ENCODE results near the gene MARVELD1.
"Not testable (repeated sequence)": the region's sequence is repeated elsewhere in the genome, so short reads cannot be mapped to it uniquely, and the experiment has no call there.

The MARVELD1 gene

DNA sequence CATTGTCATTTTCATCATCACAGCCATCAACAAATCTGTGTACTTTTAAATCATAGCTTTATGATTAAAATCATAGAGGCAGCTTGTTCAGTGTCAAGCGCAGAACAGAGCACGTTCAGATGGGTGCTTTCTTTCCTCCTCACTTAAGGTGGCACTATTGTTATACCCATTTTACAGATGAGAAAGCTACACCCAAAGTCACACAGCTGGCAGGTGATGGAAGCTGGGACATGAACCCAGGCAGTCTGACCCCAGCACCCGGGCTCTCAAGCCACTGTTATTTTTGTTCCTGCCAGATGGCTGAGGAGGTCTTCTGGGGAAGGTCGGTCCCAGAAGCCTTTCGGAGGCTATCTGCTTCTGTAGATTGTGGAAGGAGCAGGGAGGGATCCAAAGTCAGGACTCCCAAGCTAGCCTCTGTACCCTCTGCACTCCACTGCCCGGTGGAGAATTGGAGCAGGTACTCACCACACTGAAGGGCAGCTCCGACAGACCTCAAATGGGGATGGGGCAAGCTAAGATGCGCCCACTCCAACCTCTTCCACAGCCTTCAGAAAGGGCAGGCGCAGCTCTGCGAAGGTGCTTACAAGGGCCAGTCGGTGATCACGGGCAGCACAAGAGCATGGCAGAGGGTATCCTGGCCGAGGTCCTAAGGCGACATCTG lies 27.1 kb upstream of the MARVELD1 start:
- Histone ChIP-seq H3K36me3 (ENCODE audit: insufficient read depth, insufficient read length, low read length) (no peaks in the 10 kb centered on the region), H3K27me3 (ENCODE audit: insufficient read depth, insufficient read length) (no peaks in the 10 kb centered on the region), H3K9ac (ENCODE audit: insufficient read length, low read depth) (peak overlapping the region; percentile 90), H3K4me1 (ENCODE audit: insufficient read depth, insufficient read length) (peaks cover 4% of the 10 kb centered on the region), H3K9me3 (ENCODE audit: insufficient read depth, low read length) (no peaks in the 10 kb centered on the region), H3K4me3 (ENCODE audit: insufficient read length, low read depth) (peak overlapping the region; percentile 77)
- no peak for TF ChIP-seq YY1 (IDR thresholded peaks at IDR 0.05; ENCODE audit: insufficient read depth, insufficient read length)
- TF ChIP-seq ZNF274 (IDR thresholded peaks at IDR 0.05; ENCODE audit: low read depth, low read length): no peak
- TF ChIP-seq SUZ12 (IDR thresholded peaks at IDR 0.05; ENCODE audit: extremely low read depth, insufficient read depth, insufficient read length): no peak
- DNase-seq (ENCODE audit: low read depth, low spot score): no peak

- Histone ChIP-seq H3K36me3 (ENCODE audit: insufficient read depth, insufficient read length, low read length) (no peaks in the 10 kb centered on the region), H3K4me1 (ENCODE audit: insufficient read depth, insufficient read length) (peaks cover 2% of the 10 kb centered on the region), H3K4me3 (ENCODE audit: insufficient read length, low read depth) (peak within 1 kb of the TSS; percentile 77), H3K27me3 (ENCODE audit: insufficient read depth, insufficient read length) (no peaks in the 10 kb centered on the region), H3K9ac (ENCODE audit: insufficient read length, low read depth) (peak within 1 kb of the TSS; percentile 90), H3K9me3 (ENCODE audit: insufficient read depth, low read length) (no peaks in the 10 kb centered on the region)
- TF ChIP-seq YY1 (IDR thresholded peaks at IDR 0.05; ENCODE audit: insufficient read depth, insufficient read length): no peak
- TF ChIP-seq ZNF274 (IDR thresholded peaks at IDR 0.05; ENCODE audit: low read depth, low read length): no peak
- no peak for TF ChIP-seq SUZ12 (IDR thresholded peaks at IDR 0.05; ENCODE audit: extremely low read depth, insufficient read depth, insufficient read length)
- peak; percentile 90 for DNase-seq (ENCODE audit: low read depth, low spot score)
These were observed 26.4 kb upstream of the MARVELD1 start, which contains the start of gene AVPI1 for GRCh38 chr10:97686962-97687784. Gene AVPI1 (minus strand): TSS chr10:97687241. CDS start chr10:97679905, 7,336 bp downstream.

DNA sequence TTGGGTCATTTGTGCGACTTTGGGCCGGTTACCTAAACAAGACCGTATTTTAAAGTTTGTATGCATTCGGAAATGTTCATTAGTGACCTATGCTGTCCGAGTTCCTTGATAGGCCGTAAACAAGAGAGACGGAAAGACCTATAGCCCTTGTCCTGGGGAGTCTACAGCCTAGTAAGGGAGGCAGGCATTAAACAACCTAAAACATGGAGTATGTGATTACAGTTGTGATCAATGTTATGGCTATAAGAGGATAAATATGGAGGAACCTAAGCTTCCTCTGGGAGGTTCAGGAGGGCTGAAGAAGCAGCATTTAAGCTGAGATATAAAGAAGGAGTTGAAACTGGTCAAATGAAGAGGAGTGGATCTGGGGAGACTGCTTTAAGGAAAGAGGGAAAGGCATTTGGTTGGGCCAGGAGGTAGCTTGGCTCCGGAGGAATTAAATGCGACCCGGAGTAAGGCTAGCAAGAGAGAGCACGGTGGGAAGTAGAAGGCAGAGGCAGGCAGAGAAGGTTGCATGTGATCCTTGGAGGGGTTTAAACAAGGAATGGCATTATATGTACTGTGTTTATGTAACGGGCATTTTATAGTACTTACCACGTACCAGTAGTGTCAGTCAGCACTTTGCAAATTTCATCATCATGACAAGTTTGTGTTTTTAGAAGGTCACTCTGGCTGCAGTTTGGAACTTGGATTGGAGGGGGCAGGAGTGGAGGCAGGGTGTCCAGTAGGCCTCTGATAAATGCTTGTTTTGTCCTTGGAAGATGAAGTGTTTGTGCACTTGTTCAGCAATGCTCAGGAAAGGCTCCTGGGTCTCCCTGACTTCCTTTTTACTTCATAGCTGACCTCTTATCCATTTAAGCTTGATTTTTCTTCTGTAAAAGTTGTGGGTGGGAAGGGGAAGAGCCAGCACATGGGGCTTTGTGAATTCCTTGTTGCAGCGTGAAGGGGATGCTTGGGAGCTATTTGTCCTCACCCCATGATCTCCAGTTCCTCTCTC lies 25.4 kb upstream of the MARVELD1 start:
- Histone ChIP-seq H3K36me3 (ENCODE audit: insufficient read depth, insufficient read length, low read length) (no peaks in the 10 kb centered on the region), H3K27me3 (ENCODE audit: insufficient read depth, insufficient read length) (no peaks in the 10 kb centered on the region), H3K4me3 (ENCODE audit: insufficient read length, low read depth) (peak overlapping the region; percentile 27), H3K4me1 (ENCODE audit: insufficient read depth, insufficient read length) (peaks cover 2% of the 10 kb centered on the region), H3K9me3 (ENCODE audit: insufficient read depth, low read length) (no peaks in the 10 kb centered on the region), H3K9ac (ENCODE audit: insufficient read length, low read depth) (peak overlapping the region; percentile 70)
- no peak for DNase-seq (ENCODE audit: low read depth, low spot score)
- TF ChIP-seq YY1 (IDR thresholded peaks at IDR 0.05; ENCODE audit: insufficient read depth, insufficient read length): no peak
- no peak for TF ChIP-seq ZNF274 (IDR thresholded peaks at IDR 0.05; ENCODE audit: low read depth, low read length)
- TF ChIP-seq SUZ12 (IDR thresholded peaks at IDR 0.05; ENCODE audit: extremely low read depth, insufficient read depth, insufficient read length): no peak

DNA sequence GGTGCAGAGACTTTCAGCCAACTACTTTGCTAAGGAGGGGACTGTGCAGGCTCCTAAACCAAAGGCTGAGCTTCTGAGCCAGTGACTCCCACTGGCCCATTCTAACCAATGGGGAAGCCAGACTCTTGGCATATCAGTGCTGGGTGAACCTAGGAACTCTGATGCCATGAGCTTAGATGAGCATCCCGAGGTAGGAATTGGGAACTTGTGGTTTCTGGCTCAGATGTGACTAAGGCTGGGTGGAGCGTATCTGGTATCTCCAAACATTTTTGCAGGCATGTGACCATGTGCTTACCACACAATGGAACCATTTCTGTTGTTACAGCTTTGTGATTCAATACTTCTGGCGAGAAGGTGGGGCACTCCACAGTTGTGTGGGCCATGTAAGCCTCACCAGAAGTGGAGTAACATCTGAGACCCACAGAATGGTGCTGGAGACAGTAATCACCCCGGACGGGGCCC lies 23.9 kb upstream of the MARVELD1 start:
- DNase-seq (ENCODE audit: low read depth, low spot score): no peak
- Histone ChIP-seq H3K9ac (ENCODE audit: insufficient read length, low read depth) (no peak overlapping the region), H3K4me3 (ENCODE audit: insufficient read length, low read depth) (no peak overlapping the region), H3K36me3 (ENCODE audit: insufficient read depth, insufficient read length, low read length) (no peaks in the 10 kb centered on the region), H3K4me1 (ENCODE audit: insufficient read depth, insufficient read length) (no peaks in the 10 kb centered on the region), H3K9me3 (ENCODE audit: insufficient read depth, low read length) (no peaks in the 10 kb centered on the region), H3K27me3 (ENCODE audit: insufficient read depth, insufficient read length) (no peaks in the 10 kb centered on the region)
- TF ChIP-seq ZNF274 (IDR thresholded peaks at IDR 0.05; ENCODE audit: low read depth, low read length) (no peak), SUZ12 (IDR thresholded peaks at IDR 0.05; ENCODE audit: extremely low read depth, insufficient read depth, insufficient read length) (no peak), YY1 (IDR thresholded peaks at IDR 0.05; ENCODE audit: insufficient read depth, insufficient read length) (no peak)

DNA sequence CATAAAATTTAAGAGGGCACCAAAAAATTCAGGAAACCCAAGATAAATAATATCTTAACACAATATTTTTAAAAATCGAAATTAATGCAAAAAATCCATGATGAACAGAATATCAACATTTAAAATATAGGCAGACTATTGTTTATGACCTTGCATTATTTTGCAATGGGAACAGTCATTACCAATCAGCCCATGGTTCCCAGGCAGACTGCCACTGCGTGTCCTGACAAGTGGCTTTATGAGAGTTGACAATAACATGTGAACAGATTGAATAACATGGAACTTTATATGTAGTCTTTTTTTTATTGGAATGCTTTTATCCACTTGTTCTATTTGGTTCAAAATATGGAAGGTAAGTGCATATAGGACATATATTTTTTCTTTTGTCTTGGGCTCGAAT lies 23.4 kb upstream of the MARVELD1 start:
- no peak for TF ChIP-seq SUZ12 (IDR thresholded peaks at IDR 0.05; ENCODE audit: extremely low read depth, insufficient read depth, insufficient read length)
- no peak for TF ChIP-seq YY1 (IDR thresholded peaks at IDR 0.05; ENCODE audit: insufficient read depth, insufficient read length)
- TF ChIP-seq ZNF274 (IDR thresholded peaks at IDR 0.05; ENCODE audit: low read depth, low read length): no peak
- no peak for DNase-seq (ENCODE audit: low read depth, low spot score)

GRCh38 chr10:97698072-97698655 lies 15.4 kb upstream of the MARVELD1 start:
- not testable (repeated sequence) for H3K36me3 ChIP-seq (ENCODE audit: insufficient read depth, insufficient read length, low read length); H3K27me3 ChIP-seq (ENCODE audit: insufficient read depth, insufficient read length); H3K4me3 ChIP-seq (ENCODE audit: insufficient read length, low read depth); H3K4me1 ChIP-seq (ENCODE audit: insufficient read depth, insufficient read length); DNase-seq (ENCODE audit: low read depth, low spot score); H3K9me3 ChIP-seq (ENCODE audit: insufficient read depth, low read length); H3K9ac ChIP-seq (ENCODE audit: insufficient read length, low read depth)

More for the DNA sequence above, 23.4 kb upstream of the MARVELD1 start:
- Histone ChIP-seq H3K4me1 (ENCODE audit: insufficient read depth, insufficient read length) (no peaks in the 10 kb centered on the region), H3K27me3 (ENCODE audit: insufficient read depth, insufficient read length) (no peaks in the 10 kb centered on the region), H3K9ac (ENCODE audit: insufficient read length, low read depth) (no peak overlapping the region), H3K36me3 (ENCODE audit: insufficient read depth, insufficient read length, low read length) (no peaks in the 10 kb centered on the region), H3K4me3 (ENCODE audit: insufficient read length, low read depth) (no peak overlapping the region), H3K9me3 (ENCODE audit: insufficient read depth, low read length) (no peaks in the 10 kb centered on the region)
